HepG2 (cell line): Measurements from ENCODE around the gene P2RX1. TPM values are rescaled to one million over a fixed set of nuclear protein-coding genes. Genes with fewer than 3 reads are reported as not detected.

Experiments used
- ATAC-seq: fragments of 200-7000 bp; cut with Tn5 transposase; 3 replicates; pipeline ENCODE4 v1.9.1; 2020; ENCODE audit warnings: mild to moderate bottlenecking, moderate library complexity
- BruUV-seq: library from RNA; stranded (reverse); fragments of 400-500 nt; replicated peaks from 2 replicates; lab custom pipeline; 2021; lab: Mats Ljungman, UMichigan
- CTCF ChIA-PET: fragments of 300-600 bp; formaldehyde crosslinking; extraction: SDS; loops from one replicate; lab custom pipeline; 2021; ENCODE audit warnings: low total read pairs, inconsistent platforms, low intra/inter-chr PET ratio; lab: Yijun Ruan, JAX
- POLR2A ChIA-PET: fragments of 350-600 bp; sonication (Branson Sonifier 250); formaldehyde crosslinking; loops from one replicate; lab custom pipeline; 2020; ENCODE audit warnings: antibody characterized with exemption, inconsistent platforms; lab: Yijun Ruan, JAX
- DNase-seq: peaks from one replicate; pipeline ENCODE4 v3.0.0-alpha.2; 2015; ENCODE audit warnings: low spot score
- FAIRE-seq: peaks from 3 replicates; lab custom pipeline; 2011; peaks lifted over from hg19 to GRCh38; lab: Jason Lieb, UNC
- H2AFZ ChIP-seq: one replicate; pipeline ENCODE4 v1.6.1; 2011; ENCODE audit warnings: low read length, inconsistent platforms
- H3K27ac ChIP-seq: fragments of 300-600 bp; 3 replicates; pipeline ENCODE4 v1.8.0; 2011; ENCODE audit warnings: mixed run types, mild to moderate bottlenecking, mixed read lengths, low read length, inconsistent platforms; ENCODE audit not compliant: insufficient read depth; ENCODE audit errors: extremely low read length
- H3K27me3 ChIP-seq, 2 experiments: fragments of 200-600 bp in 1 of 2; 2 replicates in 1 of 2; 3 replicates in 1 of 2; pipeline versions ENCODE4 v1.6.0 to v1.8.0; 2011; ENCODE audit warnings: low read length in 2 of 2, mild to moderate bottlenecking in 2 of 2, moderate library complexity in 2 of 2, inconsistent platforms in 1 of 2; ENCODE audit not compliant: insufficient read depth in 2 of 2, control insufficient read depth in 1 of 2
- H3K36me3 ChIP-seq, 2 experiments: fragments of 200-600 bp in 1 of 2; replicated peaks in 1 of 2; 2 replicates in 1 of 2; 3 replicates in 1 of 2; pipeline versions ENCODE4 v1.5.1 to v1.8.0; 2011; ENCODE audit warnings: low read length in 2 of 2, inconsistent platforms in 1 of 2; ENCODE audit not compliant: insufficient read depth in 2 of 2, control insufficient read depth in 1 of 2
- H3K4me1 ChIP-seq: 2 replicates; pipeline ENCODE4 v1.5.1; 2012; ENCODE audit warnings: low read length, inconsistent platforms; ENCODE audit not compliant: insufficient read depth
- H3K4me2 ChIP-seq: 2 replicates; pipeline ENCODE4 v1.6.0; 2011; ENCODE audit warnings: low read depth, low read length, inconsistent platforms
- H3K4me3 ChIP-seq, 3 experiments: fragments of 200-600 bp in 1 of 3; sonication (generic), shearing (Covaris generic) in 1 of 3; replicated peaks in 1 of 3; 2 replicates each; pipeline ENCODE4 v1.5.1; 2011 to 2016; ENCODE audit warnings: low read length in 3 of 3, inconsistent platforms in 2 of 3, low read depth in 2 of 3, mild to moderate bottlenecking in 2 of 3, control low read depth in 1 of 3, mixed read lengths in 1 of 3; ENCODE audit not compliant: insufficient read depth in 1 of 3
- H3K79me2 ChIP-seq: one replicate; pipeline ENCODE4 v1.6.1; 2011; ENCODE audit warnings: low read length, inconsistent platforms; ENCODE audit not compliant: insufficient read depth
- H3K9ac ChIP-seq: 2 replicates; pipeline ENCODE4 v1.6.0; 2011; ENCODE audit warnings: mild to moderate bottlenecking, low read depth, low read length, inconsistent platforms; ENCODE audit not compliant: insufficient read depth
- H3K9me3 ChIP-seq: 2 replicates; pipeline ENCODE4 v1.5.1; 2012; ENCODE audit warnings: mild to moderate bottlenecking, low read length
- H4K20me1 ChIP-seq: 2 replicates; pipeline ENCODE4 v1.6.0; 2011; ENCODE audit warnings: inconsistent platforms, mild to moderate bottlenecking, low read length, moderate library complexity; ENCODE audit not compliant: insufficient read depth
- CBX2 ChIP-seq, 2 experiments: fragments of 200-600 bp in 1 of 2; sonication (generic); formaldehyde crosslinking in 1 of 2; IDR thresholded peaks; 2 replicates each; pipeline versions ENCODE4 v1.7.0 to v1.8.1; 2018 to 2022; ENCODE audit warnings: low read depth in 2 of 2, low read length in 1 of 2, mild to moderate bottlenecking in 1 of 2, missing genetic modification reagents in 1 of 2
- NFRKB ChIP-seq: fragments of 450-650 bp; IDR thresholded peaks from 2 replicates; pipeline ENCODE4 v1.6.1; 2017
- PRDM10 ChIP-seq: sonication (generic); formaldehyde crosslinking; IDR thresholded peaks from 2 replicates; pipeline ENCODE4 v1.4.0; 2020; ENCODE audit warnings: low read depth, missing genetic modification reagents
- SIX1 ChIP-seq: sonication (generic); formaldehyde crosslinking; IDR thresholded peaks from 2 replicates; pipeline ENCODE4 v1.4.0; 2020; ENCODE audit warnings: missing genetic modification reagents, borderline replicate concordance
- SP4 ChIP-seq: sonication (generic); formaldehyde crosslinking; IDR thresholded peaks from 2 replicates; pipeline ENCODE4 v1.8.1; 2023; ENCODE audit warnings: mild to moderate bottlenecking, missing genetic modification reagents
- STAT6 ChIP-seq: sonication (generic); formaldehyde crosslinking; IDR thresholded peaks from 2 replicates; pipeline ENCODE4 v1.4.0; 2020; ENCODE audit warnings: missing genetic modification reagents, mild to moderate bottlenecking, borderline replicate concordance
- TOE1 ChIP-seq: sonication (generic); formaldehyde crosslinking; IDR thresholded peaks from 2 replicates; pipeline ENCODE4 v1.4.0; 2020; ENCODE audit warnings: mild to moderate bottlenecking, missing genetic modification reagents
- ZNF235 ChIP-seq: sonication (generic); formaldehyde crosslinking; IDR thresholded peaks from 2 replicates; pipeline ENCODE4 v1.8.1; 2023; ENCODE audit warnings: mild to moderate bottlenecking, missing genetic modification reagents, borderline replicate concordance
- ZNF292 ChIP-seq: sonication (generic); formaldehyde crosslinking; IDR thresholded peaks from 2 replicates; pipeline ENCODE4 v1.8.1; 2022; ENCODE audit warnings: mild to moderate bottlenecking, low read depth, missing genetic modification reagents, borderline replicate concordance
- ZNF543 ChIP-seq: sonication (generic); formaldehyde crosslinking; IDR thresholded peaks from 2 replicates; pipeline ENCODE4 v1.4.0; 2020; ENCODE audit warnings: mild to moderate bottlenecking, missing genetic modification reagents
- ZNF766 ChIP-seq: sonication (generic); formaldehyde crosslinking; IDR thresholded peaks from 2 replicates; pipeline ENCODE4 v1.5.0; 2020; ENCODE audit warnings: missing genetic modification reagents, borderline replicate concordance
- WGBS: methylation state at CpG from one replicate; pipeline ENCODE4 v1.1.6; 2017; ENCODE audit warnings: low lambda C conversion rate; 5-methylcytosine and 5-hydroxymethylcytosine counted together
- in situ Hi-C: cut with HindIII; loops from 2 replicates; pipeline ENCODE4 v1.10.0; 2017; ENCODE audit warnings: low pct_unique_long_range_greater_than_20kb; ENCODE audit not compliant: extremely low pct_ligation_motif_present
- intact Hi-C: fragments of 100-400 bp; cut with micrococcal nuclease; formaldehyde crosslinking; loops from one replicate; pipeline ENCODE4 v1.10.0; 2022; ENCODE audit not compliant: unreplicated experiment
- polyA plus RNA-seq, 8 experiments: library from polyadenylated mRNA; depleted of rRNA in 3 of 8; stranded (reverse) in 7 of 8; unstranded in 1 of 8; fragments of >200 nt; fragmentation: Illumina TruSeq in 4 of 8; extraction: Trizol in 4 of 8; gene quantifications; 2 replicates each; pipeline versions ENCODE4 v1.2.1 to v1.2.3, GENCODE V29; 2011 to 2016; ENCODE audit warnings: low read depth in 4 of 8, missing spikeins in 1 of 8, mixed read lengths in 1 of 8; ENCODE audit not compliant: insufficient read depth in 1 of 8
- total RNA-seq, 5 experiments: library from RNA; depleted of rRNA; stranded (reverse); fragments of >200 nt; fragmentation: Illumina TruSeq; extraction: Trizol; gene quantifications; 2 replicates each; pipeline ENCODE4 v1.2.3, GENCODE V29; 2016; ENCODE audit warnings: low read depth in 1 of 5

Gene P2RX1
- total and polyA plus RNA-seq, 2 of the 13 experiments (the other 11 are each of a cell fraction or from before 2014, with no cell fraction given) = 0.04 to 0.50 TPM

DNA sequence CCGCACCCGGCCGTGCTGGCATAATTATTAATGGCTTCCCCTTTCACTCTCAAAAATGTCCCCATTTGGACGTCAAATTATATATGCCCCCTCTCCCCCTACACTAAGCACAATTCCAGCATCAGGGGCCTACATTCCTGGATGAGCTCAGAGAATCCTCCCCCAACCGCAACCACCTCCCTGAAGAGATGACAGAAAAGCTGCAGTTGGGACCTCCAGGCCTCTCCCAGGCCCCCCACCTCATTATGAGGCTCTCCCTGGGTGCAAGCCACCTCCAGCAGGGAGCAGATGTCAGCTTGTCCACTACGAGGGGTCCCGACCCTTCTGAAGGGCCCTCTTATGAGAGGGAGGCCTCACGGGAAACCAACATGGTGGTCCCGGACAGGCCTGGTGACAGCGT, 51.7 kb downstream of the P2RX1 start (continued):
- TF ChIP-seq PRDM10 (CRISPR knock-in tag) = no peak
- no peak for TF ChIP-seq STAT6

DNA sequence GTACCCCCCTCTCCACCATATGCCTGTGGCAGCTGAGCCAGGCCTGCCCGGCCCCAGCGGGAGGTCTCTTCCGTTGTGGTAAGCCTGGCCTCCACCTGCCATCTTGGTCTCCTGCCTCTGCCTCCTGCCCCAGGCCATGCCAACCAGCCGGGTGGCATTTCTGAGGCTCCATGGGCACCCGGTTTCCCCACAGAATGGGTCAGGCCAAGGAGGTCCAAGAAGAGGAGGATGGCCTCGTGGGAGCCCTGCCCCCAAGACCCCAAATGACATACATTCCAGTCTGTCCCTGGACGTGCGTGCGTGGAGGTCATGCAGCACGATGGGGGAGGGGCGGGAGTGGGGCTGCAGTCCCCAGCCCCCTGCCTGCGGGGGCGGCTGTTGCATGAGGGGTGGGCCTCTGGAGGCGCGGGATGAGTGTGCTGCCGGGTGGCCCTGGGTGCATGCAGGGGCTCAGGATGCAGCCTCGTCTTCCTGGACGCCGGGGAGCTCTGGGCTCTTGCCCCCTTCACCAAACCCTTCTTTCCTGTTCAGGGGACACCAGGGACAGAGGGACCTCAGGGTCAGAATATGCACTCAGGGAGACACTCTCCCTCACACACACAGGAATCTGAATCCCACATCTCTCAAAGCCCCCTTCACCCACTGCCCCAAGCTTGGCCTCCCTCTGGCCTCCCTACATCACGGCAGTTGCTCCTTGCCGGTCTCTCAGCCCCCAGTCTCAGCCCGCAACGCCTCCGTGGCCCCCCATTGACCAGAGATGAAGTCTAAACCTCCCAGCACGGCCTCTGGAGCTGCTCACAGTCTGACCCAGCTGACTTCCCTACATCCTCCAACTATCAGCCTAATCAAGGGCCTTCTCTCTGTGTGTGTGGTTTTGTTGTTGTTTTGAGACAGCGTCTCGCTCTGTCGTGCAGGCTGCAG, 54.2 kb downstream of the P2RX1 start:
- Histone ChIP-seq H4K20me1 (no peaks in the 10 kb centered on the region), H3K4me2 (no peak overlapping the region), H3K27ac (no peak overlapping the region), H3K4me1 (peaks cover 10% of the 10 kb centered on the region; the same call in 1 of the 2 replicates), H3K4me3 (no peak overlapping the region), H3K9ac (no peak overlapping the region), H2AFZ (no peak overlapping the region), H3K9me3 (no peaks in the 10 kb centered on the region), H3K79me2 (no peaks in the 10 kb centered on the region), H3K27me3 (no peaks in the 10 kb centered on the region), H3K36me3 (no peaks in the 10 kb centered on the region; a peak in 1 of 5 replicates)
- BruUV-seq = no TSS peak
- no peak for DNase-seq
- POLR2A ChIA-PET = no interaction called here
- FAIRE-seq = no peak
- intact Hi-C loops (no loop called here), in situ Hi-C loops (no loop called here)
- 95% methylated on average over 21 of the region's 28 CpGs for WGBS
- no peak for ATAC-seq
- TF ChIP-seq ZNF235 (CRISPR knock-in tag) = no peak
- no peak for TF ChIP-seq TOE1 (CRISPR knock-in tag)
- no peak for TF ChIP-seq ZNF543 (CRISPR knock-in tag)
- no peak for TF ChIP-seq ZNF292 (CRISPR knock-in tag)
- TF ChIP-seq CBX2 (IDR thresholded peaks at IDR 0.05; ENCODE audit: low read depth, low read length) = no peak
- TF ChIP-seq CBX2 (CRISPR knock-in tag; IDR thresholded peaks at IDR 0.05; ENCODE audit: low read depth) = no peak
- TF ChIP-seq SIX1 = no peak
- no peak for TF ChIP-seq SP4 (CRISPR knock-in tag)
- no peak for TF ChIP-seq NFRKB
- TF ChIP-seq ZNF766 = no peak
- CTCF ChIA-PET = no interaction called here
